Mammary epithelial cell (primary cell): Measurements from ENCODE around the gene KLF3.

Source experiments
- CTCF ChIP-seq, 2 donors: IDR thresholded peaks in 1 of 2; conservative IDR thresholded peaks in 1 of 2; 2 replicates each; pipeline ENCODE4 v1.5.1; 2011 to 2012; ENCODE audit warnings: inconsistent platforms in 2 of 2, low read length in 2 of 2, mild to moderate bottlenecking in 2 of 2, control low read depth in 1 of 2, low read depth in 1 of 2; ENCODE audit not compliant: insufficient read depth in 1 of 2; ENCODE audit errors: extremely low read depth in 1 of 2
- EZH2 ChIP-seq: IDR thresholded peaks from 2 replicates; pipeline ENCODE4 v1.6.1; 2012; ENCODE audit warnings: low read length, inconsistent platforms, borderline replicate concordance

- TF ChIP-seq CTCF (conservative IDR thresholded peaks at IDR 0.05 in 1 of 2, IDR thresholded peaks at IDR 0.05 in 1 of 2; ENCODE audit: extremely low read depth in 1 of 2, insufficient read depth in 1 of 2, low read depth in 1 of 2, low read length in 2 of 2) (no peak), EZH2 (no peak)
Observed at GRCh38 chr4:38670939-38671591, 7.1 kb downstream of the KLF3 start.
